HG02623 (cell line): ENCODE data around the gene PTGER1.

Source experiments
- ATAC-seq: cut with Tn5 transposase; IDR thresholded peaks from one replicate; pipeline ENCODE4 v1.9.1; 2021; ENCODE audit warnings: moderate library complexity; ENCODE audit not compliant: unreplicated experiment

The PTGER1 gene

DNA sequence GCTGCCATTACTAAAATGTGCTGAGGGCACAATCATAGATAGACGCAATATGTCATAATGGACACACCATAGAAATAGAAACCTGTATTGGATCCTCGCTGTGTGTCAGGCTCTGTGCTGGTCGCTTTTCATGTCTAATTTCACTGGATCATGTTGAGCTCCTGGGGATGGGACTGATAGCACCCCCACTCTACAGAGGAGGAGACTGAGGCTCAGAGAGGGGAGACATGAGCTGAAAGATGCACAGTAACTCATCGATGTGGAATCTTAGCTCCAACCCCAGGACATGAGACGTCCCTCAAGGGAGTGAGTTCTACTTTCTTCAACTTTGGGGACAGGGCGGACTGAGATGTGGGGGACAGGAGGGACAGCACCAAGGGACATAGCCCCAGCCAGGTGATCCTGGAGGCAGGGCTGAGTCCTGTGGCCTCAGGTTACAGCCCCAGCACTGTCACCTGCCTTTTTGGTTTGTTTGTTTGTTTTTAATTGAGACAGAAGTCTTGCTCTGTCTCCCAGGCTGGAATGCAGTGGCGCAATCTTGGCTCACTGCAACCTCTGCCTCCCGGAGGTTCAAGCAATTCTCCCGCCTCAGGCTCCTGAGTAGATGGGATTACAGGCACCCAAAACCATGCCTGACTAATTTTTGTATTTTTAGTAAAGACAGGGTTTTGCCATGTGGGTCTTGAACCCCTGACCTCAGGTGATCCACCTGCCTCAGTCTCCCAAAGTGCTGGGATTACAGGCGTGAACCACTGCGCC lies 27.4 kb upstream of the PTGER1 start:
- no peak for ATAC-seq

DNA sequence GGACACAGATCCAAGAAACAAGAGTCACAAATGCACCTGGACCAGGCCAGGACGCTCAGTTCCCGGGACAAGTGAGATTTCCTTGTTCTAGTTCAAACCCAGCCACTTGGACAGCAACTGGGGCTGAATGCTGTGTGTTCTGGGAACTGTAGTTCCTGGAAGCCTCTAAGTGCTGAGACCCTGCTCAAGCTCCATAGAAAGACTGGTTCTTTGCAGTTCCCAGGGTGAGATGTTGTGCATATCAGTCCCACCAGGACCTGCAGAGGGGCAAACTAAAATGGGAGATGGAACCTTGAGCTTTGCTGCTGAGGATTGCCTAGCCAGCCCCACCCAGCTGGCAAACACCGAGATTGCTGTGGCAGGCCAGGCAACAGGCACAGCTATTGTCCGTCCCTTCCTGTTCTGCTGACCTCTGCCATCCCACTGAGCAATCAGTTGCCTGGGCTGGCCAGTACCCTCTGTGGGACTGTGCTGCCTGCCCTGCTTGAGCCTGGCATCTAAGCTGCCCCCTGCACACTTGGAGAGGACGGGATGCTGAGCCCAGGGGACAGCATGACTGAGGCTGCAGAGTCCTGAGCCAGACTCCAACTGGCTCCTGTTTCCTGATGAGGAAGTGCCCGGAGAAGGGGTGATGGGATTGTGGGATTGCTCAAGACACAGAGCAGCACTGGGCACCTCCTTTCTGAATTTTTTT lies 22.2 kb upstream of the PTGER1 start:
- ATAC-seq: no peak

DNA sequence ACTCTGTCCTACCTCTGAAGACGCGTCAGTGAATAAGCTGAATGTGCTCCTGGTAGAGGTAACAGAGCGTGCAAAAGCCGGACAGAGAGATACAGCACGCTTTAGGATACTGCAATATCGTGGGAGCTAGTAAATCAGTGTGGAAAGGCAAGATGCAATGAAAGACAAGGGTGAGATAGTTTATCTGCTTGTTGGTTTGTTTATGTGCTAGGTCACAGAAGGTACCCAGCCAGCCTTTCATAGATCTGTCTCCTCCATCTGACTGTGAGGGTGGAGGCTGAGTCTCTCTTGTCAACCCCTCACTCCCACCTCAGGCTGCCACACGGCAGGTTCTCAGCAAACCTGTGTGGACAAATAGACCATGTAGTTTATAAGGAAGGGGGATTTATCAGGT lies 21.7 kb upstream of the PTGER1 start:
- ATAC-seq: no peak

DNA sequence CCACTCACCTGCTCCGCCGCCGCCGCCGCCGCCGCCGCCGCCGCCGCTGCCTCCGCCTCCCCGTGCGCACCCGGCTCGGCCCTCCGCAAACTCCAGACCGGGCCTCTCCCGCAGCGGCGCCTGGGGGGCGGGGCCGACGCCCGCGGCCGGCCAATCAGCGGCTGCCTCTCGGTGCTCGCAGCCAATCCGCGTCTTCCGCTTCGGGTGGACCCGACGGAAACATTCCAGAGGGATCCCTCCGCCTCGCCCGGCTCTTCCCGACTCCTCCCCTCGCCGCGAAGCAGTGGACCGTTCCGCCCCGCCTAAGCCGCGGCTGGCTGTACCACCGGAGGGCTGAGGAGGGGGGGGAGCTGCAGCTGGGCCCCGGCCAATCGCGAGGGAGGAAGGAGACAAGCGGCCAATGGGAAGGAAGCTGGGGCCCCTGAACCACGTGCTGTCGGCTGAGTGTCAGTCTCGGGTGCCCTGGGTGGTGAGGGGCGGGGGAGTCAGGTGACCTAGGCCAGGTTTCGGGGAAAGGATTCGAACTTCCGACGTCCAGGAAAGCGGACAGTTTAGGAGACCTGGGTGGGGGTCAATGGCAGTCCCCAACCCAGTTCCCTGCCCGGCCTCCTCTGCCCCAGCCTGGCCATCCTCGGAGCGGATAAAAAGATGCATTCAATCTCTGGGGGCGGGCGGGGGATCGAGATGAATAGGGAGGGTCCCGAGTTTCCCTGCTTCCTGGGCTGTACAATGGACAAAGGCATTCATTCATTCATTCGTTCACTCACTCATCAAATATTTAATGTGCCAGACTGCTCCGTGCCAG lies 21.1 kb upstream of the PTGER1 start, which contains the start of gene GIPC1:
TSS of gene GIPC1 (minus strand) at position 99 of the 805 bp plus-strand sequence. CDS start 13,151 bp downstream, outside the sequence.
- no peak for ATAC-seq

DNA sequence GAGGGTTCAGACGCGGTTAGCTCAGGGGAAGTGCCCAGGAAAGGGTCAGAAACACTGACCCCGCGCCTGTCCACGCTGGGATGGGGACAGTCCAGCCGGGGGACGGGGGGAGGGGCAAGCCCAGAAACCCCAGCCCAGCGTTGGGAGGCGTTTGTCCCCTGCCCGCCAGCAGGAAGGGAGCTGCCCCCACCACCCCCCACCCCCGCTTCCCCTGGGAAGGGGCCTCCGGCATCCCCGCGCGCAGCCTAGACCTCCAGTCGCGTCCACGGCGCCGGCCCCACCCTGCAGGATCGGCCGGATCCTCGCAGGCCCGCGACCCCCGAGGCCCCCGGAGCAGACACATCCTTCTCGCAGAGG lies 20.5 kb upstream of the PTGER1 start:
- ATAC-seq: no peak

DNA sequence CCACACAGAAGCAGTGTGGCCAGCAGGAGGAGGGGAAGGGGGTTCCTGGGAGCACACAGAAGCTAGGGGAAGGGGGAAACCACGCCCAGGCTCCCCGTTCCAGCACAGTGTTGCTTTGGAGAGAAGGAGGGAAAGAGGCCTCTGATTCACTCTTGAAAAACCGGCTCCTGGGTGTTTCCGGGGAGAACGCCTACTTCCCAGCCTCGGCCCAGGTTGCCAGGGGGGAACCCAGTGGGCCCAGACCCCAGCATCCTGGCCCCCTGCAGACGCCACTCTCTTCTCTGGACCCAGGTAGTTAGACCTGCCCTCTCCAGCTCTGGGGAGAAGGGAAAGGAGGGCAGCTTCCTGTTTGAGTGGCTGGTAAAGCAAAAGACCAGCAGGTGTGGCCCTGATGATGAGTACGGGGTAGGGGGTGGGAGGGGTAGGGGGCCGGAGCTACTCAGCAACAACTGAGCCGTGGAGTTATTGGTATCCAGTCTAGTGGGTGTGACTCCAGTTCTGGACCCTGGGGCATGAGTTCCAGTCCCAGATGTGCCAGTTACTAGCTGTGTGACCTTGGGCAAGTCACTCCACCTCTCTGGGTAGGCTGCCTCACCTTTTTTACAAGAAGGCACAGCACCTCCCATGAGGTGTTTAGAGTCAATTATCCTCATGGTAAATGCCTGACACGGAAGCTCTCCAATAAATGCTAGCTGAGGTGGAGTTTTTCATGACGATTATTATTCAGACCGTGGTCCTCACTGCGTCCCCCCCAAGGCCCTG lies 19.9 kb upstream of the PTGER1 start:
- ATAC-seq: no peak

DNA sequence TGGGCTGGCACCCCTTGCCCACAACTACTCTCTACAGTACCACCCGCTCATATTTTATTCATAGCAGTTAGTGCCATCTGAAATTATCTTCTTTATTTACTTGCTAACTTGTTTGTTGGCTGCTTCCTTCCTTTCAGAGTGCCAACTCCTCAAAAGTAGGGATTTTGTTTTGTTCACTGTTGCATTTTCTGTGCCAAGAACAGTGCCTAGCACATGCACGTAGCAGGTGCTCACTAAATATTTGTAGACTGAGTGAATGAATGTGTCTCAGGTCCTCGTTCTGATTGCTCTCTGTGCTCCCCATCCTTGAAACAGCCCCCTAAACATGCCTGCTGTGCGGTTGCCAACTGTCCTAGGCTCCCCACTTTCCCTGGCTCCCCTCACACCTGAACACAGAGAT lies 19.3 kb upstream of the PTGER1 start:
- no peak for ATAC-seq

DNA sequence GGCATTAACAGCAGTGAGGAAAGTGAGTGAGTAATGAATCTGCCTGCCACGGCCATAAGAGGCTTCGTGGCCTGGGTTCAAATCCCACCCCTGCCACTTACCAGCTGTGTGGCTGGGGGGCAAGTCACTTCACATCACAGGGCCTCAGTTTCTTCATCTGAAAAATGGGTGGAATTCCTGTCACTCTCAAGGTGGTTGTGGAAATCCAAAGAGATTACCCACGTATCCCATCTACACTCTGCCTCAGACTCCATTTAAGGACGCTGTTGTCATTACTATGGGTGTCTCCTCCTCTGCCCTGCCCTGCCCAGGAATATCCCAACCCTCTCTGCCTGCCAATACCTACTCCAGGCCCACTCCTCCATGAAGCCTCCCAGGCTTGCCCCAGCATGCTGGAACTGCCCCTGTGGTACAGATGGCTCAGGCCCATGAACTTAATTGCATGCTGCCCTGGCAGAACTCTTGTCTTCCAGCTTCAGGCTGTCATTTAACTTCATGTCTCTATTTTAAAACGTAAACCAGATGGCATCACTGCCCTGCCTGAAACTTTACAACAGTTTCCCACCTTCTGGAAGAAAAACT lies 17.7 kb upstream of the PTGER1 start:
- ATAC-seq: no peak

DNA sequence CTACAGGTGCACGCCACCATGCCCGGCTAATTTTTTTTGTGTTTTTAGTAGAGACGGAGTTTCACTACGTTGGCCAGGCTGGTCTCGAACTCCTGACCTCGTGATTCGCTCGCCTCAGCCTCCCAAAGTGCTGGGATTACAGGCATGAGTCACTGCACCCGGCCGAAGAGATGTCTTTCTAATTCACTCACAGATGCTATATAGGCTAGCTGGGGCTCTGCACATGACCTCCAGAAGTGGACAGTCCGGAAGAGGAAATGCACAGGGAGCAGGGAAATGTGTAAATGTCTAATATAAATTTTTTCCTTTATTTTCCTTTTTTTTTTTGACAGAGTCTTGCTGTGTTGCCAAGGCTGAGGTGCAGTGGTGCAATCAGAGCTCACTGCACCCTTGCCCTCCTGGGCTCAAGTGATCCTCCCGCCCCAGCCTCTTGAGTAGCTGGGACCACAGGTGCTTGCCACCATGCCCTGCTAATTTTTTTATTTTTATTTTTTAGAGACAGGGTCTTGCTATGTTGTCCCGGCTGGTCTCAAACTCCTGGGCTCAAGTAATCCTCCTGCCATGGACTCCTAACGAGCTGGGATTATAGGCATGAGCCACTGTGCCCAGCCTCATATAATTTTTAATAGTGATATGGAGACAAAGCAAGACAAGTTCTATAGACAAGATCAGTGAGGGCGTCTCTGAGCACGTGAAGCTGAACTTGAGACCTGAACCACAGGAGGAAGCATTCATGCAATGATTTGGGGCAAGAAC lies 12.4 kb upstream of the PTGER1 start:
- ATAC-seq: no peak

DNA sequence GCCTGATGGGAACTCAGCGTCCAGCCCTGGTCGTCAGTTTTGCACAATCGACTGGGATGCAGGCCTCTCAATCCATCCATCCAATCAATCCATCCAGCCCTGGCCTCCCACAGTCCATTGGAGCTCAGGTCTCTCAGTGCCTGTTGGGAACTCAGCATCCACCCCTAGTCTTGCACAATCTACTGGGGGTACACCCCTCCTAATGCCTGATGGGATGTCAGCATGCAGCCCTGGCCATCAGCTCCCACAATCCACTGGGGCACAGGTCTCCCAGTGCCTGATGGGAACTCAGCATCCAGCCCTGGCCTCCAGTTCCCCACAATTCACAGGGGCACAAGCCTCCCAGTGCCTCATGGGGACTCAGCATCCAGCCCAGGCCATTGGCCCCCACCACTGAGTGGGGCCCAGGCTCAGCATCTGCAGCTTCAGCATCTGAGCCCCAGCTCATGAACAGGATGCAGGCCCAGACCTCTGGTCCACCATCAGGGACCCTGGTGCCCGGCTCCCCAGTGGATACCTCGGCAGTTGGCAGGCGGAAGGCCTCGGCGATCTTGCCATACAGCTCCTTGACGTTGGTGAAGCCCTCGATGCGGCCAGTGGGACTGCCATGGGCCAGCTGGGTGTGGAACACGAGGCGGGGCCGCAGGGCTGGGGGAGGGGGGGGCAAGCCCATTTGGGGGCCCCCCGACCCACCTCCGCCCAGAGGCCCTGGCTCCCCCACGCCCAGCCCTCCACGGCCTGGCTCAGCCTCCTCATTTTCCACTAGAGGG lies 7.2 kb upstream of the PTGER1 start:
- no peak for ATAC-seq

DNA sequence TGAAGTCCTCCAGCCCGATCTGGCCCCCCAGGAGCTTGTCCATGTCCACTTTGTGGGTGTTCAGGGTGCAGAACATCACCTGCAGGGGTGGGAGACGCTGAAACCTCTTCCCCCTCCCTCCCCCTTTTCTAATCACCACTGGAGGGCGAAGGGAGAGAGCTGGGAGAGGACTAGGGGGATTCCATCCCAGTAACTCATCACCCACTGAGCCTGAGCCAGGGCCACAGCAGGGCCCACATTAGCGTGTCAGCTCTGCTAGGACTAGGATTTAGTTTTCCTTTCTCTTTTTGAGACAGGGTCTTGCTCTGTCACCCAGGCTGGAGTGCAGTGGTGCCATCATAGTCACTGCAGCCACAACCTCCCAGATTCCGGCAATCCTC lies 5.5 kb upstream of the PTGER1 start:
- no peak for ATAC-seq

DNA sequence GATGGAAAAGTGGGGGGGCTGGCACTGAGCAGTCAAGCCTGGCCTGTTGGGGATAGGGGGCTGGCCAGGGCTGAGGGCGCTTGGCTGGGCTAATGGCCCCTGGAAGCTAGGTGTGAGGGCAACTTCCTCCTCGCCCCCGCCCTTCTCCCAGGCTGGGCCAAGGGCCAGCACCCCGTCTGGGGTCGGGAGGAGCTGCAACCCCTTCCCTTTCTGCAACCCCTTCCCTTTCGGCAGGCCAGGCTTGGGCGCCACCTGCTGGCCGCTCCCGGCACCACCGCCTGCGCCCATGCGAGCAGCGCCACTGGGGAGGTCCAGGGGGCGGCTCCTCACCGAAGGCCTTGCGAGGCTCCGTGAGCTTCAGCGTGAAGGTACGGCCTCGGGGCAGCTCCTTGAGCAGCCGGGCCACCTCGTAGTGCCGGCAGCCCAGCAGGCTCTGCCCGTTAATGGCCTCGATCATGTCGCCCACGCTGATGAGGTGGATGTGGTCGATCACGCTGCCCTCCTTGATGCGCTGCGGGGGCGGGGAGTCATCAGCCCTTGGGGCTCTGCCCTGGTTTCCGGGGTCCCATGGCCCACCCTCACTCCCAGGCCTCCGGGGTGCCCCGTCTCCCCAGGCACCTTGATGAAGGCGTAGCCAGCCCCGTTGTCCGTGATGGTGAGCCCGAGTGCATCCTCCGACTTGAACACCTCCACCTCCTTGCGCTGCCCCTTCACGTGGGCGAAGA lies 5.0 kb upstream of the PTGER1 start:
- ATAC-seq: no peak

DNA sequence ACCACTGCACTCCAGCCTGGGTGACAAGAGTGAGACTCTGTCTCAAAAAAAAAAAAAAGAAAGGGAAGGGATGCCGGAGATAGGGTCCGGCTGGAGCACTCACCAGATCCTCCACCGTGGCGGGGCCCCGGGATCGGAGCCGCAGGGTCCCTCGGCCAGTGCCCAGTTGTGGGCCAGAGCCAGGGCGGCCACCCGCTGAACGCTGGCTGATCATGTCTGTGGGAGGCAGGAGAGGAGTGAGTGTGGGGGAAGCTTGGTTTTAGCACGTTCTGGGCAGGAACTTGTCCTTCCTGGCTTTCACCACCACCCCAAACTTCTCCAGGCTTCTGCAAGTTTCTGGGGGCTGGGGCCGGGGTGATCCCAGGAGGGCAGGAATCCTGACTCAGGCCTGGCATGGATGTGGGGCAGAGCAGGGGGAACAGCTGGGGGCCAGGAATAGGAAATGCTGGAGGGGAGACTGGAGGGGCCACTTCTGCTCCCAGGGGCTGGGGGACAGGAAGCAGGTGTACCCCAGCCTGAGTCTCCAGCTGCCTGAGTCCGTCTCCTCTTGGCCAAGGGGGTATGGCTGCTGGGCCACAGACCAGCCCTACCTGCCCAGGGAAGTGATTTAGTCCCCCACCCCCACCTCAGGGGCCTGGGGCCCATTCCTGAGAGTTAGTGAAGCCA lies 4.3 kb upstream of the PTGER1 start:
- ATAC-seq: no peak

DNA sequence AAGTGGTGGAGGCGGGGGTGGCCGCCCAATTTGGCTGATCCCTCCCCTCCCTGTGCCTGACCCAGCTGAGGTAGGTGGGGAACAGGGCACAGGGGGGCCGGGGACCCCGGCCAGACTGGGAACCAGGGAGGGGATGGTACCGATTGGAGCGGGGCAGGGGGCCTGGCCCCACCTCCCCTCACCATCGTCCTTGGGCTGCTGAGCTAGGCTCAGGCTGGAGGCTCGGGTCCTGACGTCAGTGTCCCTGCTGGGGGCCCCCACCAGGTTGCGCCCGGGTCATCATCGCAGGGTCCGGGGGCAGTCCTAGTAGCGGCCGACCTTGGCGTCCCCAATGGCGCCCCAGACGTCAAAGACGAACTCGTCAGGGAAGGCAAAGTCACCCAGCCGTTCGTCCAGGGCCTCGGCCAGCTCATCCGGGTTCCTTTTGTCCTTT lies 3.0 kb upstream of the PTGER1 start:
- ATAC-seq: no peak

DNA sequence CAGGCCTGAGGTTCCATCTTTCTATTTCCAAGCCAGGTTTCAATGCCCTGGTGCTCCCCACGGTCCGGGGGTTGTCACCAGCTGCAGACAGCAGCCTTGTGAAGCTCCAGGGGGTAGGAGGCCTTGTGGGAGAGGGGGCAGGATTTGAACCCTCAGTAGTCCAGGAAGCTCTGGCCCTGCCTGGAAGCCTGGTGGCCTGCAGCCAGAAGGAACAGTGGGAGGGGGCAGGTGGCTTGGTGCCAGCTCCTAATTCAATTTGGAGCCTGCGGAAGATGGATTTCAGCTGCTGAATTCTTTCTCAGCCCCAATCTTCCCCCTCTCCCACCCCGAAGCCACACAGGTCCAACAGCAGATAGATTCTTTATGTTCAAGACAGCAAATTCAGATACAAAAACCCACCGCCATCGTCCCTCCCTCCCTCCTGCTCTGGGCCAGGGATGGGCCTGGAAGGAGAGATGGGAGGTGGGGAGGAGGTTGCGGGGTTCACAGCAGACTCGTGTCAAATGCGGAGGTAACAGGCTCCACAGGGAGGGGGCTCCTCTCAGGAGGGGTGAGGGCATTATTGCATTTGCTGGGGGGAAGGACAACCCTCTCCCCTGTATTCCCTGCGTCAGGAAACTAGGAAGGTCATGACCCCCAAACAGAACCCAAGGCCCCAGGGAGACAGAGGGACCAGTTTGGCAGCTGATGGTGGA lies 2.4 kb upstream of the PTGER1 start:
- no peak for ATAC-seq

DNA sequence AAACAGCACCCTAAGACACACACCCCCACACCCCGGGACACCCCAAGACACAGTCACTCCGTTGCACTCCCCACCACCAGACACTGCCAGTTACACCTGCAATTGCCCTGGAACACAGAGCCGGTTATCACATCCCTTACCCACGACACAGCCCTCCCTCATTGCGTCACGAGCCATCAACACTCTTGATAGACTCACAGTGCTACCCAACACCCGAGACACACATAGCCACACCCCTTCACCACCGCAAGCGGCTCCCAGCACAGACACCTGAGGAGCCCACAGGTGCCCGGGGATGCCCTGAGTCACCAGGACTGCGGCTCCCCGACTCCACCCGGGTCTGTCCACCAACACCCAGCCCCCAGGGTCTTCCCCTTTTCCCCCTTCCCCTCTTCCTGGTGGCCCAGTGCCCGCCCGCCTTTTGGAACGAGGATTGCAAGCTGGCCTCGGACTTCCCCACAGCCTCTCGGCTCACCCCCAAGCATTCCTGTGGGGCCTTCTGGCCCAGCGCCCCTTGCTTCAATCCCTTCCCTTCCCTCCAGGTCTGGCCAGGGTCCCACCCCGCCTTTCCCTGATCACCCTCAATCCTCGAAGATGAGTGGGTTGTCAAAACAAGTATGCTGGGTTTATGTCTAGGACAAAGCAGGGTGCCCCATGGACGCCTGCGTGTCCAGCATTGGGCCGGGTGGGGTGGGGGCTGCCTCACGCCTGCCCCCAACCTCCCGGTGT lies 1.7 kb upstream of the PTGER1 start:
- ATAC-seq: no peak

DNA sequence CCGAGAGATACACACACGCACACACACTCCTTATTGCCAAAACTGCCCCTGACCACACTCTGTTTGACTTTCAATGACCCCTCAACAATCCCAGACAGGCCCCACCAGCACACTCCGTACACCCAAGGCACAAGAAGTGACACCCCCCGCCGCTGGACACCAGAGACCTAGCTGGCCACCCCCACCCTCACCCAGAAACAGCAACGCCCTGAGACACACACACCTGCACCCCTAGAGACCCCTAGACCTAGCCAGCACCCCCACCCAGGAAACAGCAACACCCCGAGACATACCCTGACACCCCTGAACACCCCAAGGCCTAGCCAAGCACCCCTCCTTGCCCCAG lies 1.1 kb upstream of the PTGER1 start:
- ATAC-seq: no peak
